Smooth muscle cell (in vitro differentiated cells): ENCODE data around the gene ITGA11. TPM values are rescaled to one million over a fixed set of nuclear protein-coding genes. Genes with fewer than 3 reads are reported as not detected.
A peak's percentile ranks its signal among the peaks of the same experiment; 100 is the strongest.

Experiments used
- DNase-seq: peaks from one replicate; lab custom pipeline; 2025; ENCODE audit not compliant: unreplicated experiment; lab: John Stamatoyannopoulos, UW
- H2AFZ ChIP-seq: fragments of 200-600 bp; sonication (generic); 2 replicates; pipeline ENCODE4 v1.6.0; 2016; ENCODE audit warnings: antibody characterized with exemption, low read depth, mild to moderate bottlenecking
- H3F3A ChIP-seq: fragments of 200-600 bp; sonication (generic); 2 replicates; pipeline ENCODE4 v1.6.0; 2017; ENCODE audit warnings: antibody characterized with exemption, low read depth
- H3K27ac ChIP-seq: fragments of 200-600 bp; sonication (generic); 2 replicates; pipeline ENCODE4 v1.5.1; 2016; ENCODE audit warnings: low read depth, mild to moderate bottlenecking
- H3K27me3 ChIP-seq: fragments of 200-600 bp; sonication (generic); 2 replicates; pipeline ENCODE4 v1.6.1; 2016; ENCODE audit warnings: low read depth, mild to moderate bottlenecking
- H3K36me3 ChIP-seq: fragments of 200-600 bp; sonication (generic); 2 replicates; pipeline ENCODE4 v1.5.1; 2016; ENCODE audit warnings: low read depth
- H3K4me1 ChIP-seq: fragments of 200-600 bp; sonication (generic); 2 replicates; pipeline ENCODE4 v1.5.1; 2016; ENCODE audit warnings: low read depth
- H3K4me2 ChIP-seq: fragments of 200-600 bp; sonication (generic); 2 replicates; pipeline ENCODE4 v1.6.0; 2016; ENCODE audit warnings: mild to moderate bottlenecking
- H3K4me3 ChIP-seq: fragments of 200-600 bp; sonication (generic); 2 replicates; pipeline ENCODE4 v1.5.1; 2016; ENCODE audit warnings: mild to moderate bottlenecking
- H3K79me2 ChIP-seq: fragments of 200-600 bp; sonication (generic); 2 replicates; pipeline ENCODE4 v1.6.0; 2016; ENCODE audit warnings: low read depth, mild to moderate bottlenecking
- H3K9ac ChIP-seq: fragments of 200-600 bp; sonication (generic); 2 replicates; pipeline ENCODE4 v1.6.0; 2016; ENCODE audit warnings: low read depth
- H3K9me3 ChIP-seq: fragments of 200-600 bp; sonication (generic); replicated peaks from 2 replicates; pipeline ENCODE4 v1.5.1; 2016; ENCODE audit warnings: low read depth
- H4K20me1 ChIP-seq: fragments of 200-600 bp; sonication (generic); 2 replicates; pipeline ENCODE4 v1.6.0; 2016; ENCODE audit warnings: low read depth
- WGBS: methylation state at CpG from one replicate; pipeline ENCODE4 v1.1.7; 2016; ENCODE audit warnings: low lambda C conversion rate; 5-methylcytosine and 5-hydroxymethylcytosine counted together
- polyA plus RNA-seq: library from polyadenylated mRNA; unstranded; fragments of >200 nt; fragmentation: Nextera tagmentation; extraction: Ambion mirVana; gene quantifications from 2 replicates; pipeline ENCODE4 v1.2.1, GENCODE V29; 2016
- total RNA-seq: library from RNA; depleted of rRNA; stranded (reverse); fragments of >200 nt; gene quantifications from 2 replicates; pipeline ENCODE4 v1.2.3, GENCODE V29; 2014
- TF ChIP-seq, protein P1 (sequence below): fragments of 200-600 bp; sonication (generic); IDR thresholded peaks from 2 replicates; pipeline ENCODE4 v1.5.1; 2017; ENCODE audit warnings: borderline replicate concordance, mild to moderate bottlenecking, antibody characterized with exemption; ENCODE audit not compliant: insufficient read depth, poor library complexity, severe bottlenecking

ITGA11 gene
- total and polyA plus RNA-seq, 2 experiments from 2014 or later = 87.8 to 133 TPM

DNA sequence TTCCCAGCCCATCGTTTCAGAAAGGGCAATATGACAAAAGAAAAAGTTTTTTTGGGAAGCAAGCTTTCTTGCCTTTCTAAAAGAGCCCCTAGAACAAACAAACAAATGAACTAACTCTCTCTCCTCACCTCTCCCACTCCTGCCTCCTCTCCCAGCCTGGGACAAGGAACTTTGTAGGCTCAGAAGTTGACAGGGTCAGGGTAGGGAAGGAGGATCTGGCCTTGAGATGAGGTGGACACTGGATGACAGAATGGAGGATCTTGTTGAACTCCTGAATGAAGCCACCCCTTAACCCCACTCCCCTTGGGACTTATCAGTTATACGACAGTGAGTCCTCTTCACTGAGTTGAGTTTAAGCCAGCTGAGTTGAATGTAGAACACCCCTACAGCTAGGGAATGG lies 1.6 kb upstream of the ITGA11 start:
- H3K4me1 ChIP-seq = peaks cover 16% of the 10 kb centered on the region
- H3K27ac ChIP-seq = no peak overlapping the region
- no peak overlapping the region for H3K4me2 ChIP-seq
- no peak overlapping the region for H3K9ac ChIP-seq
- DNase-seq = no peak
- H3K79me2 ChIP-seq = peaks cover 33% of the 10 kb centered on the region
- TF ChIP-seq, protein P1, sequence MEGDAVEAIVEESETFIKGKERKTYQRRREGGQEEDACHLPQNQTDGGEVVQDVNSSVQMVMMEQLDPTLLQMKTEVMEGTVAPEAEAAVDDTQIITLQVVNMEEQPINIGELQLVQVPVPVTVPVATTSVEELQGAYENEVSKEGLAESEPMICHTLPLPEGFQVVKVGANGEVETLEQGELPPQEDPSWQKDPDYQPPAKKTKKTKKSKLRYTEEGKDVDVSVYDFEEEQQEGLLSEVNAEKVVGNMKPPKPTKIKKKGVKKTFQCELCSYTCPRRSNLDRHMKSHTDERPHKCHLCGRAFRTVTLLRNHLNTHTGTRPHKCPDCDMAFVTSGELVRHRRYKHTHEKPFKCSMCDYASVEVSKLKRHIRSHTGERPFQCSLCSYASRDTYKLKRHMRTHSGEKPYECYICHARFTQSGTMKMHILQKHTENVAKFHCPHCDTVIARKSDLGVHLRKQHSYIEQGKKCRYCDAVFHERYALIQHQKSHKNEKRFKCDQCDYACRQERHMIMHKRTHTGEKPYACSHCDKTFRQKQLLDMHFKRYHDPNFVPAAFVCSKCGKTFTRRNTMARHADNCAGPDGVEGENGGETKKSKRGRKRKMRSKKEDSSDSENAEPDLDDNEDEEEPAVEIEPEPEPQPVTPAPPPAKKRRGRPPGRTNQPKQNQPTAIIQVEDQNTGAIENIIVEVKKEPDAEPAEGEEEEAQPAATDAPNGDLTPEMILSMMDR = no peak
- H4K20me1 ChIP-seq = peaks cover 6% of the 10 kb centered on the region
- H3K9me3 ChIP-seq = no peaks in the 10 kb centered on the region
- peaks cover 8% of the 10 kb centered on the region for H3K27me3 ChIP-seq
- no peak overlapping the region for H3K4me3 ChIP-seq
- H3F3A ChIP-seq = peaks cover 13% of the 10 kb centered on the region
- no peak overlapping the region for H2AFZ ChIP-seq
- no peaks in the 10 kb centered on the region for H3K36me3 ChIP-seq
- WGBS = 97% methylated on average over 2 of the region's 2 CpGs

DNA sequence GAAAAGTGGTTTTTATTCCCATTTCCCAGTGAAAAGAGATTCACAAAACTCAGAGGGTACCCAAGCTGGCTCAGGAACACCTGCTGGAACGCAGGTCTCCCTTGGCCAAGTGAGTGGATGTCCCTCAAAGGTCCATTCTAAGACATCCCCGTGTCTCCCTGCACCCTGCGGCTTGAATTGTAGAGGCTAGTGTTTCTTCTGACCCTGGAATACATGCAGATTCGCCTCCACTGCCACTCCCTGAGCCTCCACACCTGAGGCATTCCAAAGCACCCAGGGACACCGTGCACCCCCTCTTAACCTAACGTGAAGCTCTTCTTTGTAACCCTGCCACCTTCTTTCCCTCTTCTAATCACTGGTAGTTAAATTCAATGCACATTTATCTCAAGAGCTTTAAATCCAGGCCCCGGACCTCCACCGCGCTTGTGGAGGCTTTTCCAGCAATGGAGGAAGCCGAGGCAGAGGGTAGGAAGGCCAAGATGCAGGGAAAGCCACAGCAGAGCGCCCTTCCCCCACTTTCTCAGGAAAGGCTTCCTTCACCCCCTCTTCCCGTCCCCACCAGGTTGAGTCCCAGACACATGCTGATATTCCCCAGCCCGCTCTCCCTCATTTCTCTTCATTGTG lies 590 bp upstream of the ITGA11 start:
- Histone ChIP-seq H3K9me3 (no peaks in the 10 kb centered on the region), H3K9ac (no peak overlapping the region), H3K79me2 (peaks cover 42% of the 10 kb centered on the region), H3K27ac (peak overlapping the region; percentile 65), H2AFZ (peak overlapping the region; percentile 39), H4K20me1 (peaks cover 6% of the 10 kb centered on the region), H3K4me3 (peak overlapping the region; percentile 71), H3K27me3 (peaks cover 8% of the 10 kb centered on the region), H3K4me1 (peaks cover 16% of the 10 kb centered on the region), H3K4me2 (peak overlapping the region; percentile 95), H3K36me3 (no peaks in the 10 kb centered on the region), H3F3A (peaks cover 15% of the 10 kb centered on the region)
- DNase-seq = no peak
- 65% methylated on average over 13 of the region's 13 CpGs for WGBS
- TF ChIP-seq, protein P1 = no peak

DNA sequence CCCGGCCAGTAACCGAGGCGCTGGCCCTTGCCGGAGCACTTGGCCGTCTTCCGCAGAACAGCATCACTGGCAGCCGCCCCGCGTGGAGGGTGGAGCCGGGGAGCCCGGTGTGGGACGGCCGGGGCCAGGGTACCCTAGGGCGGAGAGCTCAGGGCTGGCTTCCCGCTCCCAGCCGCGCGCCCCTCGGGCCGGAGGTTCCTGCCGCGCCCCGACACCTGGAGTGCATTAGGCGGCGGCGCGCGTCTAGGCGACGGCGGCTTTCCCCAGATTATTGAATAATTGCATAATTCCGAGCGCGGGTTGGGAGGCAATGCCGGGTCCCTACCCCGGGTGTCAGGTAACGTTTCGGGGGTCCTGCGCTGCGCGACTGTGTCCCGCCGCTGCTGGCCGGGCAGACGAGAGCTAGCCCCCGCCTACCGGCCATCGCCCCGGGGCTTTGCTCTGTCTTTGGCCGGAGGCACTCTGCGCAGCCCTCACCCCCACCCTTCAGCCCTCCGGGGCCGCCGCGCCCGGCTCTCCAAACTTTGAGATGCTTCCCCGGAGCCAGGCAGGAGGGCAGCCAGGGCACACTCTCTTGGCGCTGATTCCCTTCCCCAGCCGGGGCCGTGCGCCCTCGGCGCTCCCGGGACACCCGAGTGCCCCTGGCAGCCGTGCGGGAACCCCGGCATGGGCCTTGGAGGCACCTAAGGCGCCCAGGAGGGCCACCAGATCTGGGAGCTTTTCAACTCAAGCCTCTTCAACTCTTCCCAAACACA lies 749 bp downstream of the ITGA11 start:
- peak overlapping the region; percentile 83 for H3K9ac ChIP-seq
- H3K79me2 ChIP-seq = peaks cover 54% of the 10 kb centered on the region
- no peak for DNase-seq
- peak overlapping the region; percentile 39 for H2AFZ ChIP-seq
- peak overlapping the region; percentile 95 for H3K4me2 ChIP-seq
- peaks cover 16% of the 10 kb centered on the region for H3K4me1 ChIP-seq
- peaks cover 6% of the 10 kb centered on the region for H4K20me1 ChIP-seq
- no peaks in the 10 kb centered on the region for H3K36me3 ChIP-seq
- TF ChIP-seq, protein P1 = no peak
- no peaks in the 10 kb centered on the region for H3K9me3 ChIP-seq
- H3K27ac ChIP-seq = peak overlapping the region; percentile 65
- H3F3A ChIP-seq = peaks cover 16% of the 10 kb centered on the region
- H3K4me3 ChIP-seq = peak overlapping the region; percentile 71
- H3K27me3 ChIP-seq = peaks cover 8% of the 10 kb centered on the region
- WGBS = 7% methylated on average over 59 of the region's 69 CpGs
